Activated CD4-positive, alpha-beta T cell treated with anti-CD3 and anti-CD28 coated beads, Interleukin-2, amount 10 ng/mL, durations not matched to agents 24 days and 14 days (primary cell): Measurements from ENCODE around the gene NFASC. TPM values are rescaled to one million over a fixed set of nuclear protein-coding genes. Genes with fewer than 3 reads are reported as not detected.

ENCODE experiments used
- DNase-seq: peaks from one replicate; pipeline ENCODE4 v3.0.0; 2022
- H3K27ac Mint-ChIP-seq: one replicate; pipeline ENCODE4 v1.8.0; 2022; ENCODE audit warnings: mild to moderate bottlenecking, mixed read lengths
- H3K27me3 Mint-ChIP-seq: one replicate; pipeline ENCODE4 v1.8.0; 2022; ENCODE audit warnings: mixed read lengths
- H3K36me3 Mint-ChIP-seq: one replicate; pipeline ENCODE4 v1.8.0; 2022; ENCODE audit warnings: low read depth, mild to moderate bottlenecking, mixed read lengths
- H3K4me1 Mint-ChIP-seq: one replicate; pipeline ENCODE4 v1.8.0; 2021; ENCODE audit warnings: mixed read lengths
- H3K4me3 Mint-ChIP-seq: one replicate; pipeline ENCODE4 v1.8.0; 2022; ENCODE audit warnings: mild to moderate bottlenecking, moderate library complexity, mixed read lengths
- H3K9me3 Mint-ChIP-seq: one replicate; pipeline ENCODE4 v1.8.0; 2021; ENCODE audit warnings: mixed read lengths
- intact Hi-C: fragments of 100-400 bp; cut with micrococcal nuclease; formaldehyde crosslinking; loops from one replicate; pipeline ENCODE4 v1.15.1; 2023
- total RNA-seq: library from RNA; stranded (reverse); gene quantifications from 2 replicates; pipeline ENCODE4 v1.2.3, GENCODE V29; 2022

The NFASC gene
- total RNA-seq, 1 donor from 2014 or later, result 0.21 TPM

- Mint-ChIP-seq H3K27ac (no peak overlapping the region), H3K4me3 (no peak overlapping the region), H3K4me1 (peaks cover 1% of the 10 kb centered on the region), H3K27me3 (peaks cover 6% of the 10 kb centered on the region), H3K9me3 (no peaks in the 10 kb centered on the region), H3K36me3 (no peaks in the 10 kb centered on the region)
- DNase-seq, result no peak
- intact Hi-C loops, result no loop called here
Observed at GRCh38 chr1:204841798-204842197, 28.9 kb upstream of the NFASC start.

DNA sequence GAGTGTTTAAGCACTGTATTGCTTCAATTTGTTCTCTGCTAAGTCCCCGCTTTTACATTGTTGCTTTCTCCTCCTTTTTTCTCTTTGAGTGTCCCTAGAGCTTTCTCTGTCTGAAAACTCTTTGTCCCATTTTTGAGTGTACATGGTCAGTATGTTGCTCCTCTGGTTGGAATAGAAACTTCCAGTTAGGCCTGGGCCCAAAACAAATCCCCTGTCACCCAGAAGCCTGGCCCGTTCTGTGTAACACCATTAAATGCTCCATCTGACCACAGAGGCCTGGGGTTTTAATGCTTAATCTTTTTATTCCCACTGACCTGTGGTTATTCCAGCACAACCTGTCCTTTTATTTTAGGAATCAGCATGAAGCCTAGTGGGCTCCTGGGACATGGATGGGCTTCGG lies 28.3 kb upstream of the NFASC start:
- H3K27ac Mint-ChIP-seq, result no peak overlapping the region
- peaks cover 4% of the 10 kb centered on the region for H3K27me3 Mint-ChIP-seq
- no peak for DNase-seq
- no peaks in the 10 kb centered on the region for H3K36me3 Mint-ChIP-seq
- intact Hi-C loops, result no loop called here
- H3K4me3 Mint-ChIP-seq, result no peak overlapping the region
- no peaks in the 10 kb centered on the region for H3K9me3 Mint-ChIP-seq
- H3K4me1 Mint-ChIP-seq, result peaks cover 1% of the 10 kb centered on the region

GRCh38 chr1:204842892-204843291 lies 27.8 kb upstream of the NFASC start:
- H3K4me3 Mint-ChIP-seq, result no peak overlapping the region
- DNase-seq, result no peak
- intact Hi-C loops, result no loop called here

DNA sequence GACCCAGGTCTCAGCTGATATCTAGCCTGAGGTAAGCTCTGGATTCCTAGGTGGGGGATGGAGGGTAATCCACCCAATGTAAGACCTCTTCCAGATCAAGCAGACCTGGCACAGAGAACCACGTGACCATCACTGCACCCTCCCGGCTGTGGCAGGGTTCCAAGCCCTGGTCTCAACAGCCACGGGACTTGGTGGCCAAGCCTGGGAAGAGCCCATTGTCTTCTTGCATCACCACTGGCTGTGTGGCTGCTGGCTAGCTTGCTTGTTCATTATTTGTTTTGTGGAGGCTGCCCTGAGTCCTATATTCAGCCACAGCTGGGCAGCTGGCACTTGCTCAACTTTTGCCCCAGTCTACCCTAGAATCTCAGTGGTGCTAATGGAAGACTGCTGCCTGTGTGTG lies 24.1 kb upstream of the NFASC start:
- no peak for DNase-seq
- intact Hi-C loops, result no loop called here
- Mint-ChIP-seq H3K4me3 (no peak overlapping the region), H3K4me1 (peaks cover 1% of the 10 kb centered on the region), H3K36me3 (no peaks in the 10 kb centered on the region), H3K27ac (no peak overlapping the region), H3K27me3 (peaks cover 3% of the 10 kb centered on the region), H3K9me3 (no peaks in the 10 kb centered on the region)

More at GRCh38 chr1:204842892-204843291, 27.8 kb upstream of the NFASC start:
- H3K9me3 Mint-ChIP-seq, result no peaks in the 10 kb centered on the region
- peaks cover 1% of the 10 kb centered on the region for H3K4me1 Mint-ChIP-seq
- H3K36me3 Mint-ChIP-seq, result no peaks in the 10 kb centered on the region
- H3K27me3 Mint-ChIP-seq, result peaks cover 3% of the 10 kb centered on the region
- H3K27ac Mint-ChIP-seq, result no peak overlapping the region

- no peaks in the 10 kb centered on the region for H3K4me1 Mint-ChIP-seq
- no peak overlapping the region for H3K27ac Mint-ChIP-seq
- DNase-seq, result no peak
- intact Hi-C loops, result no loop called here
- peaks cover 3% of the 10 kb centered on the region for H3K27me3 Mint-ChIP-seq
- H3K36me3 Mint-ChIP-seq, result no peaks in the 10 kb centered on the region
- no peak overlapping the region for H3K4me3 Mint-ChIP-seq
- no peaks in the 10 kb centered on the region for H3K9me3 Mint-ChIP-seq
Observed at GRCh38 chr1:204848579-204848978, 22.1 kb upstream of the NFASC start.

GRCh38 chr1:204852854-204853253 lies 17.8 kb upstream of the NFASC start:
- Mint-ChIP-seq H3K27ac (no peak overlapping the region), H3K9me3 (no peaks in the 10 kb centered on the region), H3K36me3 (no peaks in the 10 kb centered on the region), H3K27me3 (peaks cover 9% of the 10 kb centered on the region), H3K4me1 (no peaks in the 10 kb centered on the region), H3K4me3 (no peak overlapping the region)
- DNase-seq, result no peak
- intact Hi-C loops, result no loop called here

DNA sequence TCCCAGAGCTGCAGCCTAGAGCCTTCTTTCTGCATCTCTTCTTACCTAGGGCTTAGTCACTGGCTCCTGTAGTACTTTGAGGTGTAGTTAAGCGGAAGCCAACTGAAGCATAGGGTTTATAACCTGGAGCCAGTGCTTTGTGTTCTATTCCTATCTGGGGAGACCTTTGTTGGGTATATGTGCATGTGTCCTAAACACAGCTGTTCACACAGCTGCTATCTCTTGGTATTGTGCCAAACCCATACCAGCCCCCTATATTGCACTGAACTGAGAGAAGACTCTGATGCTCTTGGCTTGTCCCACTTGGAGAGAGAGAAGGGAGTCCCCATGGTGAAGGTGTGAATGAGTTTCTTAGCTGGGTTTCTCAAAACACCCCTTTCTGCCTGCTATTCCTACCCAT lies 17.2 kb upstream of the NFASC start:
- Mint-ChIP-seq H3K4me1 (no peaks in the 10 kb centered on the region), H3K36me3 (no peaks in the 10 kb centered on the region), H3K27me3 (peaks cover 8% of the 10 kb centered on the region), H3K27ac (no peak overlapping the region), H3K9me3 (no peaks in the 10 kb centered on the region), H3K4me3 (no peak overlapping the region)
- DNase-seq, result no peak
- intact Hi-C loops, result no loop called here

DNA sequence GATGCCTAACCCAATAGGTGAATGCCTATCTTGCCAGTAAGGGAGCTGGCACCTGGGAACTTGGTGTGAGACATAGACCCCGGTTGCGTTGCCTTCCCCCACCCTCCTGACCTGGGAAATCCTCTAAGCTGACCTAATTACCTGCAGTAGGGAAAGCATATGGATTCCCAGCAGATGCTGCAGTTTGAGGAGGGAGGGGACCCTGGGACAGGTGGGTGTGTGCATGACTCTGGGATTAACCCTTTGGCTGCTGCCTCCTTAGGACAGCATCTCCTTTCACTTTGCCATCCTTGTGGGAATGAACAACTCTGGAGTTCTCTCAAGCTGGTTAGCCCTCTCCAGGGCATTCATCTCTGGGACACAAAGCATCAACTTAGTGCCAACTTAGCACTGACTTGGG lies 16.4 kb upstream of the NFASC start:
- no peak for DNase-seq
- Mint-ChIP-seq H3K27me3 (peaks cover 8% of the 10 kb centered on the region), H3K9me3 (no peaks in the 10 kb centered on the region), H3K27ac (no peak overlapping the region), H3K36me3 (no peaks in the 10 kb centered on the region), H3K4me3 (no peak overlapping the region), H3K4me1 (no peaks in the 10 kb centered on the region)
- intact Hi-C loops, result no loop called here

DNA sequence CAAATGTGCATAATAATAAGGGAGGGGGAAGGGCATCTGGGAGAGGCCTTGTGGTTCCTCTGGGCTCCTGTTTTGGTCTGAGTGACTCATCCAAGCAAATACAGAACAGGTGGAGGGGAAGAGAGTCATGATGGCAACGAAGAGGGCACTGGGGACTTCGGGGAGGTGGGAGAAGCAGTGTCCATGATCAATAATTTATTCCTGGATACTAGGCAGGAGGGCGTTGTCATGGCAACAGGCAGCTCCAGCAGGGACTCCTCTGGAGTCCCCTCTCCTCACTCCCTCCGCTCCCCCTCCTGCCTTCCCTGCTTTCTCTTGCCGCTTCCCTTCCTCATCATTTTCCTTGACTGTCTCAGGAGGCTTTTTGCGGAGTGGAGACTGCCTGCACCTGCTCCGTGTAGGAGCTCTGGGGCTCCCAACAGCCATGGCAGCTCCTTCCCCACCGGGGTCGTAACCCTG lies 12.3 kb upstream of the NFASC start:
- Mint-ChIP-seq H3K27ac (no peak overlapping the region), H3K9me3 (no peaks in the 10 kb centered on the region), H3K36me3 (no peaks in the 10 kb centered on the region)

DNA sequence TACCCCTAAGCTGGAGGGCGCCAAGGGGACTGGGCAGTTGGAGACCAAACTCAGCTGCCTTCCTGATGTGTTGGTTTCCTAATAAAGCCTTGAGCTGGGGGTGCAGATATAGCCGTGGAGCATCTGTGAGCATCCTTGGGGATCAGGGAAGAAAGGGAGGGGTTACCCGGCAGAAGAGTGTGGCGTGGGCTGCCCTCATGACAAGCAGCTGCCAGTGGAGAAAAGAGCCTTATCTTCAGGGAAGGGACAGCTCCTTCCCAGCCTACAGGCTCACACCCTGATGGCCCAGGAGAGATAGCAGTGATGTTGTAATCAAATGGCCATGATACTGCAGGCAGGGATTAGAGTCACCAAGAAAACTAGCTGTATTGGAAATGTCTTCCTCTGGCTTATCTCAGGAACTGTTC lies 10.8 kb upstream of the NFASC start:
- Mint-ChIP-seq H3K9me3 (no peaks in the 10 kb centered on the region), H3K27me3 (peaks cover 16% of the 10 kb centered on the region), H3K4me3 (no peak overlapping the region), H3K36me3 (no peaks in the 10 kb centered on the region), H3K27ac (no peak overlapping the region), H3K4me1 (no peaks in the 10 kb centered on the region)
- intact Hi-C loops, result no loop called here
- no peak for DNase-seq

More for the DNA sequence above, 12.3 kb upstream of the NFASC start:
- Mint-ChIP-seq H3K4me3 (no peak overlapping the region), H3K27me3 (peaks cover 13% of the 10 kb centered on the region), H3K4me1 (no peaks in the 10 kb centered on the region)
- no peak for DNase-seq
- intact Hi-C loops, result no loop called here

DNA sequence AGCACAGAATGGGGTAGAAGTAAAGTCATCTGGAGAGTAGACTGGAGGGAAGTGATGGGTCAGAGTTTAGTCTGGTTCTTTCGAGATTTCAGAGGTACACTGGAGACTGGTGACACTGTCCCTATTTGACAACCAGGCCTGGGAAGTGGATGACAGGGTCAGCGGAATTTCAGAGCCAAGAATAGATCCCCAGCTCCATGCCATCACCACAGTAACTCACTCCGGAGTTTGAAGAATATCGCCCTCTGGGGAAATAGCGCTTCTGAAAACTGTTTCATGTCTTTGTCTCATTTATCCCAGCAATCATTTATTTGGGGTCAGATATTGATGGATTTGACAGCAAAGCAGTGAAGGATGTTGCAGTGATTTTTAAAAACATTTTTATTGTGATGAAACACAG lies 7.6 kb upstream of the NFASC start:
- Mint-ChIP-seq H3K36me3 (no peaks in the 10 kb centered on the region), H3K27me3 (peaks cover 13% of the 10 kb centered on the region), H3K4me1 (no peaks in the 10 kb centered on the region), H3K9me3 (no peaks in the 10 kb centered on the region), H3K4me3 (no peak overlapping the region), H3K27ac (no peak overlapping the region)
- DNase-seq, result no peak
- intact Hi-C loops, result no loop called here

DNA sequence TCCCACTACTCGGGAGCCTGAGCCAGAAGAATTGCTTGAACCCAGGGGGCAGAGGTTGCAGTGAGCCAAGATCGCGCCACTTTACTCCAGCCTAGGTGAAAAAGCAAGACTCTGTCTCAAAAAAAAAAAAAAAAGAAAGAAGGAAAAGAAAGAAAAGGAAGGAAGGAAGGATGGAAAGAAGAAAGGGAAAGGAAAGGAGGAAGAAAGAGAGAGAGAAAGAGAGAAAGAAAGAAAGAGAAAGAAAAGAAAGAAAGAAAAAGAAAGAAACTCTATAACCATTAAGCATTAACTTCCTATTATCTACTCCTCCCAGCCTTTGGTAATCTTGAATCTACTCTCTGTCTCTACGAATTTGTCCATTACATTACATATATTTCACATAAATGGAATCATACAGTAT lies 6.9 kb upstream of the NFASC start:
- H3K9me3 Mint-ChIP-seq, result no peaks in the 10 kb centered on the region
- no peak overlapping the region for H3K4me3 Mint-ChIP-seq
- no peak overlapping the region for H3K27ac Mint-ChIP-seq
- H3K27me3 Mint-ChIP-seq, result peaks cover 13% of the 10 kb centered on the region
- no peak for DNase-seq
- H3K36me3 Mint-ChIP-seq, result no peaks in the 10 kb centered on the region
- intact Hi-C loops, result no loop called here
- H3K4me1 Mint-ChIP-seq, result no peaks in the 10 kb centered on the region

GRCh38 chr1:204866051-204866596 lies 4.5 kb upstream of the NFASC start:
- H3K27me3 Mint-ChIP-seq, result peaks cover 11% of the 10 kb centered on the region
- intact Hi-C loops, result no loop called here
- no peaks in the 10 kb centered on the region for H3K4me1 Mint-ChIP-seq
- H3K36me3 Mint-ChIP-seq, result no peaks in the 10 kb centered on the region
- DNase-seq, result no peak
- H3K9me3 Mint-ChIP-seq, result no peaks in the 10 kb centered on the region
- H3K4me3 Mint-ChIP-seq, result no peak overlapping the region
- H3K27ac Mint-ChIP-seq, result no peak overlapping the region

- Mint-ChIP-seq H3K27ac (no peak overlapping the region), H3K4me3 (no peak overlapping the region), H3K9me3 (no peaks in the 10 kb centered on the region), H3K4me1 (no peaks in the 10 kb centered on the region), H3K36me3 (no peaks in the 10 kb centered on the region), H3K27me3 (peaks cover 11% of the 10 kb centered on the region)
- intact Hi-C loops, result no loop called here
- DNase-seq, result no peak
Observed at GRCh38 chr1:204867203-204867602, 3.5 kb upstream of the NFASC start.

DNA sequence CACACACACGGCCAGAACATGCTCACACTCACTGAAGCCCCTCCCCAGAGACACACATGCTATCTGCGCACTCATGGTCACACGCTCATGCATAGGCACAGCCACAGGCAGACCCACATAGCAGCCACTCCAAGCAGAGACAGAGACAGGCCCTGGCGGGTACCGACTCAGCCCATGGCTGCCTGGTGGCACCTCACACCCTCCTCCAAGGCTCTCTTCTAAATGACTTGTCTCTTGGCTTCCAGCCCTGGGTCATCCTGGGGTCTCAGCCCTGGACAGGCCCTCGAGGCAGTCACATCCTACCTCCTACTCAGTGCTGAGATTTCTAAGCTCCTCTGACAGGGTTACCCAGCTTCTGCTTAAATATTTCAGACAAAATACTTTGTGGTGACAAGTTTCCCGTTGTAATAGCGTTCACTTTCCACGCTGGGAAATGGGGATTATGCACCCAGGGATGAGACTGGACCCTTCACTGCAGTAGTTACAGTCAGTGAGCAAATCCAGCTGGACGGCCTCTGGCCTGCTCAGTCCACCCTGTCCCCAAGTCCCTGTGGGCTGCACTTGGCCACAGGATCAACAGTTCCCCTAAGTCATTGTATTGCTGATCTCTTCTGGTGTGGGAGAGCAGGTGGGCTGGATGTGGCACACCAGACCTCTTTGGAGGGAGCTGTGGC lies 2.9 kb upstream of the NFASC start:
- no peak overlapping the region for H3K4me3 Mint-ChIP-seq
- H3K27me3 Mint-ChIP-seq, result peaks cover 8% of the 10 kb centered on the region
- DNase-seq, result no peak
- no peaks in the 10 kb centered on the region for H3K4me1 Mint-ChIP-seq
- no peak overlapping the region for H3K27ac Mint-ChIP-seq
- intact Hi-C loops, result no loop called here
- H3K36me3 Mint-ChIP-seq, result no peaks in the 10 kb centered on the region
- H3K9me3 Mint-ChIP-seq, result no peaks in the 10 kb centered on the region
